CD4-positive, alpha-beta memory T cell (primary cell): ENCODE measurements around the gene THUMPD3. TPM values are rescaled to one million over a fixed set of nuclear protein-coding genes. Genes with fewer than 3 reads are reported as not detected.
A peak's percentile ranks its signal among the peaks of the same experiment; 100 is the strongest.

ENCODE experiments used
- CTCF ChIA-PET: fragments of 350-600 bp; sonication (Branson Sonifier 250); formaldehyde crosslinking; loops from one replicate; lab custom pipeline; 2021; ENCODE audit warnings: inconsistent platforms; ENCODE audit not compliant: partially characterized antibody; lab: Charles Lee
- POLR2A ChIA-PET: fragments of 350-600 bp; sonication (Branson Sonifier 250); formaldehyde crosslinking; loops from one replicate; lab custom pipeline; 2021; ENCODE audit not compliant: partially characterized antibody; lab: Charles Lee
- DNase-seq, 5 donors: peaks; one replicate each; pipeline versions ENCODE4 v3.0.0 to v3.0.0-alpha.2; 2020 to 2022; ENCODE audit warnings: mixed read lengths in 1 of 5
- H3K27ac ChIP-seq: one replicate; pipeline ENCODE4 v1.7.0; 2013; ENCODE audit warnings: low read depth, low read length
- H3K27me3 ChIP-seq: 2 replicates; pipeline ENCODE4 v1.7.0; 2013; ENCODE audit warnings: mild to moderate bottlenecking, low read length, moderate library complexity; ENCODE audit not compliant: insufficient read depth
- H3K36me3 ChIP-seq: 2 replicates; pipeline ENCODE4 v1.7.0; 2013; ENCODE audit warnings: mild to moderate bottlenecking, low read length, moderate library complexity; ENCODE audit not compliant: insufficient read depth
- H3K4me1 ChIP-seq: 2 replicates; pipeline ENCODE4 v1.7.0; 2013; ENCODE audit warnings: mild to moderate bottlenecking, low read length, moderate library complexity; ENCODE audit not compliant: insufficient read depth
- H3K4me3 ChIP-seq, 2 donors: one replicate each; pipeline ENCODE4 v1.7.0; 2013; ENCODE audit warnings: low read length in 2 of 2, mild to moderate bottlenecking in 1 of 2
- H3K9me3 ChIP-seq, 2 donors: one replicate each; pipeline ENCODE4 v1.7.0; 2013; ENCODE audit warnings: low read length in 2 of 2, control low read depth in 1 of 2; ENCODE audit not compliant: control insufficient read depth in 1 of 2
- H3K27ac Mint-ChIP-seq, 7 donors: one replicate each; pipeline ENCODE4 v1.8.0; 2020 to 2021; ENCODE audit warnings: mixed read lengths in 7 of 7, mild to moderate bottlenecking in 6 of 7, inconsistent platforms in 3 of 7, moderate library complexity in 3 of 7
- H3K27me3 Mint-ChIP-seq, 2 donors: one replicate each; pipeline ENCODE4 v1.8.0; 2020 to 2021; ENCODE audit warnings: mixed read lengths in 2 of 2
- H3K36me3 Mint-ChIP-seq, 2 donors: one replicate each; pipeline ENCODE4 v1.8.0; 2020 to 2021; ENCODE audit warnings: mixed read lengths in 2 of 2, inconsistent platforms in 1 of 2, mild to moderate bottlenecking in 1 of 2
- H3K4me1 Mint-ChIP-seq, 4 donors: one replicate each; pipeline ENCODE4 v1.8.0; 2020 to 2021; ENCODE audit warnings: mixed read lengths in 4 of 4, mild to moderate bottlenecking in 1 of 4
- H3K4me3 Mint-ChIP-seq, 8 donors: one replicate each; pipeline ENCODE4 v1.8.0; 2020 to 2021; ENCODE audit warnings: mixed read lengths in 8 of 8, mild to moderate bottlenecking in 7 of 8, moderate library complexity in 6 of 8, inconsistent platforms in 3 of 8
- H3K9me3 Mint-ChIP-seq, 8 donors: one replicate each; pipeline ENCODE4 v1.8.0; 2020 to 2021; ENCODE audit warnings: mixed read lengths in 8 of 8, mild to moderate bottlenecking in 5 of 8, inconsistent platforms in 3 of 8, moderate library complexity in 1 of 8
- intact Hi-C: fragments of 100-400 bp; cut with micrococcal nuclease; formaldehyde crosslinking; loops from one replicate; pipeline ENCODE4 v1.15.1; 2023
- polyA plus RNA-seq, 2 donors: library from polyadenylated mRNA; unstranded; fragments of 300-500 nt; fragmentation: Illumina TruSeq; gene quantifications; one replicate each; pipeline ENCODE4 v1.2.3, GENCODE V29; 2021
- total RNA-seq, 2 experiments: library from RNA; stranded (reverse); gene quantifications; one replicate each; pipeline ENCODE4 v1.2.3, GENCODE V29; 2021

The THUMPD3 gene
- total and polyA plus RNA-seq, 4 experiments from 2014 or later = 10.8 to 39.2 (median 33.1) TPM

- Histone ChIP-seq H3K9me3 (no peaks in the 10 kb centered on the region), H3K4me3 (no peak overlapping the region), H3K27me3 (no peaks in the 10 kb centered on the region), H3K27ac (no peak overlapping the region), H3K4me1 (no peaks in the 10 kb centered on the region), H3K36me3 (peaks cover 82% of the 10 kb centered on the region)
- Mint-ChIP-seq H3K36me3 (peaks cover 71 to 81% of the 10 kb centered on the region in 2 donors), H3K27me3 (no peaks in the 10 kb centered on the region), H3K27ac (peak overlapping the region in 1 of 7 donors; percentile 17), H3K9me3 (no peaks in the 10 kb centered on the region), H3K4me3 (no peak overlapping the region), H3K4me1 (peaks cover 0 to 8% (median 6%) of the 10 kb centered on the region in 4 donors)
- ChIA-PET CTCF (no interaction called here), POLR2A (no interaction called here)
- no peak for DNase-seq
- intact Hi-C loops = no loop called here
Measured at GRCh38 chr3:9433627-9434521, 71.0 kb downstream of the THUMPD3 start.

GRCh38 chr3:9435316-9435715 lies 72.5 kb downstream of the THUMPD3 start:
- intact Hi-C loops = no loop called here
- H3K36me3 Mint-ChIP-seq = peaks cover 61 to 82% of the 10 kb centered on the region in 2 donors
- Histone ChIP-seq H3K27me3 (no peaks in the 10 kb centered on the region), H3K36me3 (peaks cover 79% of the 10 kb centered on the region), H3K27ac (no peak overlapping the region), H3K9me3 (no peaks in the 10 kb centered on the region), H3K4me1 (no peaks in the 10 kb centered on the region), H3K4me3 (no peak overlapping the region)
- no peak for DNase-seq
- POLR2A ChIA-PET = no interaction called here
- H3K9me3 Mint-ChIP-seq = no peaks in the 10 kb centered on the region
- no peak overlapping the region for H3K4me3 Mint-ChIP-seq
- H3K27me3 Mint-ChIP-seq = no peaks in the 10 kb centered on the region
- peaks cover 0 to 6% (median 5%) of the 10 kb centered on the region in 4 donors for H3K4me1 Mint-ChIP-seq
- CTCF ChIA-PET = interaction anchor here (2.0 kb wide), 1 partner anchor 82 kb away, joined by 5 read pairs; no protein-coding TSS in a partner anchor
- H3K27ac Mint-ChIP-seq = peak overlapping the region in 1 of 7 donors; percentile 25

Other genes starting within 250 kb of the THUMPD3 start
- gene SRGAP3, start 113.4 kb upstream of the THUMPD3 start, total RNA-seq = 1 to 10 TPM; 2.2 to 2.4 TPM
- 1 to 10 TPM in 1 of 2 donors, under 1 TPM in 1; 0.35 to 1.2 TPM for gene SRGAP3, start 113.4 kb upstream of the THUMPD3 start, polyA plus RNA-seq
- gene SETD5, start 34.6 kb downstream of the THUMPD3 start, total RNA-seq = 100 to 1,000 TPM; 142 TPM
- 10 to 100 TPM in 1 of 2 donors, 1 to 10 TPM in 1; 8.4 to 51.4 TPM for gene SETD5, start 34.6 kb downstream of the THUMPD3 start, polyA plus RNA-seq
- gene LHFPL4, start 190.8 kb downstream of the THUMPD3 start, total RNA-seq = not detected
- under 1 TPM in 1 of 2 donors, not detected in 1; 0.33 TPM for gene LHFPL4, start 190.8 kb downstream of the THUMPD3 start, polyA plus RNA-seq